NCI-H1105 (cell line): ENCODE measurements around the gene GASK1A.
"Not testable (repeated sequence)": the region's sequence is repeated elsewhere in the genome, so short reads cannot be mapped to it uniquely, and the experiment has no call there.

ENCODE experiments used
- DNase-seq: peaks from one replicate; lab custom pipeline; 2025; lab: John Stamatoyannopoulos, UW

The GASK1A gene

GRCh38 chr3:42979044-42979972 is at the start of gene GASK1A:
TSS of gene GASK1A (plus strand) at chr3:42979311. CDS start at chr3:42979643, 332 bp downstream.
- peak; percentile 11 for DNase-seq

GRCh38 chr3:42934111-42934510 is 45.0 kb upstream of the GASK1A start:
- DNase-seq: no peak

GRCh38 chr3:42934910-42935309 is 44.2 kb upstream of the GASK1A start:
- no peak for DNase-seq

GRCh38 chr3:42935472-42935871 is 43.6 kb upstream of the GASK1A start:
- DNase-seq: no peak

- DNase-seq: no peak
These were observed 42.7 kb upstream of the GASK1A start for GRCh38 chr3:42936157-42936981.

GRCh38 chr3:42937334-42937733 is 41.8 kb upstream of the GASK1A start:
- no peak for DNase-seq

- DNase-seq: no peak
These were observed 36.4 kb upstream of the GASK1A start for GRCh38 chr3:42942693-42943092.

GRCh38 chr3:42946050-42946449 is 33.1 kb upstream of the GASK1A start:
- DNase-seq: no peak

GRCh38 chr3:42957573-42957972 is 21.5 kb upstream of the GASK1A start:
- DNase-seq: no peak

GRCh38 chr3:42960282-42960681 is 18.8 kb upstream of the GASK1A start:
- no peak for DNase-seq

- no peak for DNase-seq
These were observed 18.3 kb upstream of the GASK1A start for GRCh38 chr3:42960786-42961185.

- DNase-seq: peak; percentile 14
These were observed 17.5 kb upstream of the GASK1A start for GRCh38 chr3:42961633-42962032.

- DNase-seq: no peak
These were observed 15.8 kb upstream of the GASK1A start for GRCh38 chr3:42963269-42963668.

GRCh38 chr3:42964266-42964665 is 14.8 kb upstream of the GASK1A start:
- DNase-seq: no peak

- no peak for DNase-seq
These were observed 8.6 kb upstream of the GASK1A start for GRCh38 chr3:42970557-42970956.

GRCh38 chr3:42970976-42971772 is 7.9 kb upstream of the GASK1A start:
- no peak for DNase-seq

GRCh38 chr3:42974906-42975305 is 4.2 kb upstream of the GASK1A start:
- DNase-seq: not testable (repeated sequence)

- DNase-seq: no peak
These were observed 3.7 kb upstream of the GASK1A start for GRCh38 chr3:42975456-42975855.

- no peak for DNase-seq
These were observed 3.2 kb upstream of the GASK1A start for GRCh38 chr3:42975955-42976354.

GRCh38 chr3:42980209-42980608 is 1.1 kb downstream of the GASK1A start:
- no peak for DNase-seq

GRCh38 chr3:42980909-42981308 is 1.8 kb downstream of the GASK1A start:
- no peak for DNase-seq
